B cell (primary cell): Measurements from ENCODE around the gene CHKB.

Source experiments
- CTCF ChIP-seq: fragments of 200-600 bp; IDR thresholded peaks from one replicate; pipeline ENCODE4 v1.8.0; 2022; ENCODE audit warnings: antibody characterized with exemption, mild to moderate bottlenecking
- EZH2 ChIP-seq: IDR thresholded peaks from 2 replicates; pipeline ENCODE4 v1.6.1; 2012; ENCODE audit warnings: borderline replicate concordance, low read depth, mild to moderate bottlenecking, moderate library complexity, low read length; ENCODE audit not compliant: insufficient read depth, poor library complexity, severe bottlenecking

GRCh38 chr22:50544746-50545253, 37.8 kb downstream of the CHKB start:
- no peak for TF ChIP-seq CTCF
- TF ChIP-seq EZH2 = no peak
